Stimulated activated CD4-positive, alpha-beta T cell treated with anti-CD3 and anti-CD28 coated beads, Interleukin-1b, Interleukin-23, amount 100 ng/mL, for 1 hour (primary cell): ENCODE data around the gene DUOX1.

Experiments
- DNase-seq, 2 donors: peaks; one replicate each; pipeline ENCODE4 v3.0.0-alpha.2; 2020; ENCODE audit warnings: low read depth in 2 of 2

The DUOX1 gene

DNA sequence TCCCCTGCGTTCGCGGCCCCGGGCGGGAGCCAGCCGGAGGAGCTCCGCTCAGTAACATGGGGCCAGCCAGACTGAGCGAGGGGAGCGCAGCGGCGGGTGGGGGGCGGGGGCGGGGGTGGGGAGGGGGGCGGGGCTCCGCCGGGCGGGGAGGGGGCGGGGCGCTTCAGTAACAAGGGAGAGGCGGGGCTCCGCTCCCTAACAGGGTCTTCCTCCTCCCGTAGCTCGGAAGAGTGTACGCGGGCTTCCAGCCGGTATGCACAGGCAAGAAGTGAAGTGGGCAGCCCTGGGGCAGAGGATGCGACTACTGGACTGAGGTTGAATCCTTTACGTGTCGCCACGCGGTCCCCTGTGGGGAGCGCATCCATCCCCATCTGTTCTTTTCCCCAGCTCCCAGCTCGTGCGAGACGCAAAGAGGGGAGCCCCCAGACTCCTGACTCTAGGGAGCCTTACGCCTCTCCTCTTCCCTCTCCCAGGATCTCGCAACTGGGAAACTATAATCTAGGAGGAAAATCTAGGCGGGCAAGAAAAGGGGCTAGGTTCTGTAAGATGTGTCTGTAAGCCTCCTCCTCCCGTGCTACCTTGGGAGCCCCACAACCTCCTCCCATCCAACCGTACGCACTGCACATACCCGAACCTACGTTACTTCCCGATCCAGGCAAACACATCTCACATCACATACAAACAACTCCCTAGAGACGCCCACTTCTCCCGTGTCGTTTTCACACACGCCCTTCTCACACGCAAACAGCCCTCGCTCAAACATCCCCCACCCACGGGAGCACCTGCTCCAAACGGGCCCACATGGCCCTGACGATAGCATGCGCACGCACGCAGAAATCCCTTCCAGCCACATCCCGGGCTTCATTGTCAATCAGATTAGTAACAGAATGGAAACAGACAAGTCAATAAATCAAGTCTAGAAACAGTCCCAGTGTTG lies 58.4 kb downstream of the DUOX1 start, which contains the start of gene SHF:
TSS of gene SHF (minus strand) at position 73 of the 937 bp plus-strand sequence. CDS start at position 58, 15 bp downstream.
- peak; percentile 9 to 69 for DNase-seq

DNA sequence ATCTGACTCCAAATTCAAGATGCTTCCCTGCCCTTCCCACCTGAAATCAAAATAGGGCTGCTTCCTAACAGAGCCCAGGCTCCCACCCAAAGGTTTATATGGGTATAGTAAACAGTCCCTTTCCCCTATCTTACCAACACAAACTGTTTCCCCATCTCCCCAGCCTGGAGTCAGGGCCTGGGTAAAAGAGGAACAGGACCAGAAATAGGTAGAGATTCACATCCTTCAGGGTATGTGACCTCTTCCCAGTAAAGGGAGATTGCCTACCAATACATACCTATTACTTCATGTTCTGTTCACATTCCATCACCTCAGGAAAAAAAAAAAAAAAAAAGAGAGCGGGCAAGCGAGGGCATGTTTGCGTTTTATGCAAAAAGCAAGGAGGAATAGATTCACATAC lies 67.7 kb downstream of the DUOX1 start:
- no peak for DNase-seq

DNA sequence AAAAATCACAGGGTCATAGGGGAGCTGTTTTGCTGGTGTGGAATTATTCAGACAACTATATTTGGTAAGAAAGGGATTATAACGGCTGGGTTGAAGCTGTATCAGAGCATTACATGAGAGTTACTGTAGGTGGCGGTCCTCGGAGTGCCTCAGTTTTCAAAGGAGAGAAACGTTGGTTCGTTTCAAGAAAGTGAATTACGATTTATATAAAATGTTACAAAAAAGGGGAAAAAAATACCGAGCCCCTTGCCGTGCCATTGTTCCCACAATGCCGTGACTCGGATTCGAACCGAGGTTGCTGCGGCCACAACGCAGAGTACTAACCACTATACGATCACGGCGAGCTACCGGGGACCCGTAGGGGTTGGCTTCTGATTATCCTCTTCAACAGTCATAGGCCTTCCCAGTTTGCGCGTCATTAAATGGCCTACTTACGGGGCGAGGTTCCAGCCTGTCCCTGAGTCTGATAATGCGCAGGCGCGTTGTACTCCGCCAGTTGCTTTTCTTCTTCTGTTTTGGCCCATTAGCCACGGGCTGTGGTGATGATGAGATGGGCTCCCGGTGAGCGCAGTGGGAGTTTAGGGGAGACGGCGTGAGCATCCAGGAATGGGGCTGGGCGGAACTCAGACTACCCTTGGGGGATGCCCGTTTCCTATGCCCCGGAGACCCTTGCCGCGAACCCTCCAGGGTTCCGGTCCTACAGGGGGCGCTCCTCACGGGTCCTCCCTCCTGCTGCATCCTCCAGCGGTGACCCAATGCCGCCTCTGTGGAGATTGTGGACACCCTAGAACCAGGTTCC lies 68.7 kb downstream of the DUOX1 start:
- DNase-seq, result peak; percentile 87 to 92

DNA sequence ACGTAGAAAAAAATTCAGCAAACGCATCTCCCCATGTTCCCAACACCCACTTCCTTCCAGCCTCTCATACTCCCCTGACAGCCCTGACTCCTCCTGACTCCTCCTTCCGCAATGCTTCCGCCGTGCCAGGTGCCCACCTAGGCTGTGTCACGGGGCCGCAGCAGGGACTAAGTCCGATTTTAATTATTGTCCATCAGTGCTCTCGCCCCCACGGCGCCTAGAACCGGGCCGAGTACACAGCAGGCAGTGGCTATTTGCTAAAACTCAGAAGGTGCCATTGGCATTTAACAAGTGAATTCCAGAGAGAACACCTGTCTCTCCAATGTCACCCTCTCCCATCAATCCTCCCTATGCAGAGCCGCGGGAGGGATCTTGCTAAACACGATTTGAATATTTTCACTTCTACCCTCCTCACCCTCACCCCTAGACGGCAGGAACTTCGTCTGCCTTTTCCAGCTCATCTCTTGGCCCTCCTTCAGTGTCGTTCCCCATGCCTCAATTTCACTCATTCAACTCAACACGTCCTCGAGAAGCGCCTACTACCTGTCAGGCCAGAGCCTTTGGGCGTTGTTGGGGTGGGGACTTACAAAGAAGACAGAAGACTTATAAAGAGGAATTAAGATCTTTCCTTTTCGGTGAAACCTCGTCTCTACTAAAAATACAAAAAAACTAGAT lies 69.5 kb downstream of the DUOX1 start:
- DNase-seq, result no peak

DNA sequence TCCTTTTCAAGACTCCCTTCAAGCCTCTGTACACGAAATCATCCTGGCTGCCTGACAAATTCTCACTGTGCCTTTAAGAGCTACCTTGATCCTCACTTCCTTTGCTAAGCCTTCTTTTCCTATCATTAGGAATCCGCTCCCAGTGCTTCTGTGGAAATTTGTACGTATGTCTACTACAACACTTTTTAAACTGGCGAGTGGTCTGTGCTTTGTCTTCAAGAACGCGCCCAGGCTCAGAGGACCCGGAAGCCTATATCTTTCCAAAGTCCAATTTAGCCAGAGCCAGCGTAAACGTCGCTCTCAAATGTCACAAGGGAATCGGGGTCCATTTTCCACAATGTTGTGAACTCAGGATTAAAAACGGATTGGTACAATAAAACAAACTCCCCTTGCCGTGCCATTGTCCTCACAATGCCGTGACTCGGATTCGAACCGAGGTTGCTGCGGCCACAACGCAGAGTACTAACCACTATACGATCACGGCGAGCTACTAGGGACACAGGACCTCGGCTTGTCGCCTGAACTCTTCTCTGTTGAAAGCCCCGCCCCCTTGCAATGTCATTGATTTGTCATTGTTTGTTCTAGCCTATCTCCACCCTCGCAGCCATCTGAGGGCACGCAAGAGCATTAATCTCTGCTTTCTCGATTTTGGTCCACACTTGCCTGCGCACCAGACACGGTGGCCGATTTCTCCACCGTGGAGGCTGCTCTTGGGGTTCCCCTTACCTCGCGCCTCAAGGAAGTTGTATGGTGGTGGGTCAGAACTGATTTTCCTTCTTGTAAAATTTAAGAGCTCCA lies 70.4 kb downstream of the DUOX1 start:
- DNase-seq, result peak; percentile 95 to 99

DNA sequence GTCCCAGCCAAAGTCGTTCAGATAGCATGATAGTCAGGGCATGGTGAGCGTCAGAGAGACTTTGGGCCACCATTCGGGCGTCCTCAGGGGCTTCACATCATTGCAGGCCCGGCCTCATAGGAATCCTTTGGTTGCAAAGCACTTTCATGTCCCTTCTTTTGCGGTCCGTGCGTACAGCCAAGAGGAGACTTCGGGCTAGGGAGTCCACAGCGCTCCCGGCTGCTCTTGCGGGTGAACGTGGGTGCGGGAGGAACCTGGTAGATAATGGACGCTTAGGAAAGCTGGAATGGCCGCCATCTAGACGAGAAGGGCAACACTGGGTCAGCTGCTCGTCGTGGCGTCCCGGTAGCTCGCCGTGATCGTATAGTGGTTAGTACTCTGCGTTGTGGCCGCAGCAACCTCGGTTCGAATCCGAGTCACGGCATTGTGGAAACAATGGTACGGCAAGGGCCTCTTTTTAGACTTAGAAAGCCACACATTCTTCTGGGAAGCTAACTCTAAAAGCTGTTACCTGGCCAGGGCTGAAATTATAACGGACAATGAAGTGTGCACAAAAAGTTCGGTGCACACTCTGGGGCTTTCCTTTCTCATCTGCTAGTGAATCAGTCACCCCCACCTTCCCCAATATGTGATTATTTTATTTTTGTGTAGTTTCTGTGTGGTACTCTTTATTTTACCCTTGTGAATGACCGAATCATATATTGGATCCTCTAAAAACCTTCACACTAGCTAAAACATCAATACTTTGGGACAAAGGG lies 71.2 kb downstream of the DUOX1 start:
- DNase-seq, result peak; percentile 39 to 74

DNA sequence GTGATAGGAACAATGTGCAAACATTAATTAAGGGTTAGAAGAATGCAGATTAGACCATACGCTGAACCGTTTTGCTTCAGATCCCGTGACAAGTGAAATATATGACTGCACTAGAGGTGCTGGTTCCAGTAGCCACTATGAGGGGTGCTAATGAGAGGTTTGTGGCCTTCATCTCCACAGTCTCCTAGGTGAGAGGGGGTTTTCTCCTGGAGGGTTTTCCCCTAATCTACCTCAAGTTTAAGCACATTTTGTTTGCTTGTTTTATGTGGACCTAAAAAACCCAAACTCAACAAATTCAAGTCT lies 71.7 kb downstream of the DUOX1 start:
- no peak for DNase-seq

DNA sequence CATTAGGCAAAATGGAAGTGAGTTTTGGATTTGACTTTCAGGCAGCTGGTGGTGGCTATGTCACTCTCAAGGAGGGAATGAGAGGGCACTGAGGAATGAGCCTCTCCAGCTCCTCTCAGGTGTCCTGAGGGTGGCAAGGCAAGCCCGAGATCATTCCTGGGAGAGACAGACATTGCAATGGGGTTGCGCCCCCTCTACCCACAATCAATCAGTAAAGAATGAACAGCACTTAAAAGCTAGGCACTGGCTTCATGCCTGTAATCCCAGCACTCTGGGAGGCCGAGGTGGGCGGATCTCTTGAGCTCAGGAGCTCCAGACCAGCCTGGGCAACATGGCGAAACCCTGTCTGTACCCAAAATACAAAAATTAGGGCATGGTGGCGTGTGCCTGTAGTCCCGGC lies 72.1 kb downstream of the DUOX1 start:
- no peak for DNase-seq

DNA sequence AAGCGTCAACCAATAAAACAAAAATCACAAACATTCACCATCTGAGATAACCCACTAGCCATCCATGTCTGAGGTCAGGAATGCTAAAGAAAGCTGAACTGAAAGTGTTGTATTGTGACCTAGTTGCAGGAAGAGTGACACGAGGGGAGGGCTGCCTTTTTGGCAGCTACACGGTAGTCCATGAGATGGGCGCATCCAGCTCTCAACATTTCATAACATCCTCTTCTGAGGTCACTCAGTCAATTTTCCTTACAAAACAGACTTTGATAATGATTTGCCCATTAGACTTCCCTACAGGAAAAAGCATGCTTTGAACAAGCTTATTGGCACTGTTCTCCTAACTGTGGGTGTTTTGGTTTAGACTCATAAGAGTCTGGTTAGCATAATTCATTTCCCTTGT lies 73.4 kb downstream of the DUOX1 start:
- no peak for DNase-seq

DNA sequence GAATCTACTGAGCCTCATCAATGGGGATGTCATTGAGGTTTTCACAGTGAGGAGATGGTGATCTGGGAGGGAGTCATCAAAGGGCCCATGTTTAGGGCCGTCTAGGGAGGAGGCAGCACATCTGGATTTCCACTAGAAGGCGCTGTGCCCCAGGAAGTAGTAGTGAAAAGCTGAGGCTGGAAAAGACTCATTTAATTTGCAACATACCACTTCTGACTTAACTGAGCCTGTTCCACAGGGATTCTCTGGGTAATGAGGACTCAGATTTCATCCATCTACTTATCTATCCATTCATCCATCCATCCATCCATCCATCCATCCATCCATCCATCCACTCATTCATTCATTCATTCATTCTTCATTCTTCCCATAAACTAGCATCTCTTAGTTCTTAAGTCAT lies 75.4 kb downstream of the DUOX1 start:
- no peak for DNase-seq

DNA sequence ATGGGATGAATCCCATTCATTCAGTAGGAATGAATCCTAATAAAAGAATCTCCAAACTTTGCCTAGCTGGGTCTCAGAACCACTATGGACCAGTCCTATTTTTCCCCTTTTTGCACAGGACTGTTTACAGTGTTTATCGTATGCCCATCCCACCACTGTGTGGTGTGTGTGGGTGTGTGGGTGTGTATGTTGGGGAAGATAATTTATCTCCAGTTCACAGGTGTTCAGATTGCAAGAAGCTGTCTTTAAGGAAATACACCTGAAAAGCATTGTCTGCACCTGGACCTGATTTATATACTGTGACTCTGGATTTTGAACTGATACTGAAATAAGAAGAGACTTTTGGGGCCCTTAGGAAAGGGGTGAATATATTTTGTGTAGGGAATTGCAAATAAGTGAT lies 82.7 kb downstream of the DUOX1 start:
- no peak for DNase-seq
